Measurements from ENCODE around the gene IFFO2. TPM values are rescaled to one million over a fixed set of nuclear protein-coding genes. Genes with fewer than 3 reads are reported as not detected.

Gene IFFO2
- total RNA-seq, 1 donor from 2014 or later, result 39.6 TPM

DNA sequence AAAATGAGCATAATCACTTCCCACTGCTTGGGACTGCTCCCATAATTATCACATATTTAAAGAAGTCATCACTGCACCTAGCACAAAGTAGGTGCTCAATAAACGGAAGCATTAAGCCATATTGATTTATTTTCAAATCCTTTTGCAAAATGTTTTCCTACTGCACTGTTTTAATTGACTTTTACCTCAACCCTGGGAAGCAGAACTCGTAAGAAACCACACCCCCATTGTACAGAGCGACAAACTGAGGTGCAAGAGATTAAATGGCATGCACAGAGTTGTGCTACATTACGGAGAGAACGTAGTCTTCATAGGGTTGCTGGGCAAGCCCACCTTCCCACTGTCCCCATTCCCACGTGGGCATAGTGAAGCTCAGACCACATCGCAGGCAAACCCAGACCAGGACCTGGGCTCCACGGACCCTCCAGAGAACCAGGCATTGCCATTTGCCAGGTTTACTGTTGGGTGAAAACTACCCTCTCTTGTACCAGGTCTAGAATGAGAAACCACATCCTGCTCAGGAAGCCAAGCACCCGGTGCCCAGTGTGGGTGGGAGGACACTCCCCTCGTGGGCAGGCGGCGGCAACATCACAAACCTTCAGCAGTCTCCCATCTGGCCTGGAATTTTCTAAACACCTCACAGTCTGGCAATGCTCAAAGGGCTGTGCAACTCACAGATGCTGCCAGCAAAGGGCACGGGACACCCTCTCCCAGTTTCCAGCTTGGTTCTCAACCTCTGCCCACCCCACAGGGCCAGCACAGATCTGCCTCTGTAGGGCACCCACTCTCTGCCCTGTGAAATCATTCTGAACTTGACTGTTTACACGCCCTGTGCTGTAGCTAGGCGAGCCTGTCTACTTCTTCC is 8.2 kb downstream of the IFFO2 start:
- peak; percentile 76 for DNase-seq (ENCODE audit: low read depth)
- Histone ChIP-seq H3K79me2 (ENCODE audit: insufficient read depth, low read length) (peaks cover 99% of the 10 kb centered on the region), H3K4me1 (ENCODE audit: insufficient read depth, low read length) (peaks cover 79% of the 10 kb centered on the region), H3K27ac (ENCODE audit: low read depth, low read length) (peak overlapping the region; percentile 86), H3K9ac (ENCODE audit: low read length) (peak overlapping the region; percentile 77), H3K27me3 (ENCODE audit: insufficient read depth, low read length) (no peaks in the 10 kb centered on the region), H3K9me3 (ENCODE audit: insufficient read depth, low read depth, low read length) (no peaks in the 10 kb centered on the region), H4K20me1 (ENCODE audit: insufficient read depth, low read length) (peaks cover 69% of the 10 kb centered on the region), H2AFZ (ENCODE audit: low read depth, low read length) (no peak overlapping the region), H3K4me2 (ENCODE audit: low read length) (peak overlapping the region; percentile 93), H3K4me3 (ENCODE audit: insufficient read depth, low read depth, low read length) (no peak overlapping the region), H3K36me3 (ENCODE audit: insufficient read depth, low read length) (peaks cover 1% of the 10 kb centered on the region)
- no peaks in the 10 kb centered on the region for H3K9me3 Mint-ChIP-seq (ENCODE audit: unreplicated experiment)
- TF ChIP-seq EZH2 (IDR thresholded peaks at IDR 0.05; ENCODE audit: insufficient read depth, low read length), result no peak
- no peak for TF ChIP-seq CTCF (IDR thresholded peaks at IDR 0.05; ENCODE audit: insufficient read depth, low read depth, low read length)
- H3K4me1 Mint-ChIP-seq (ENCODE audit: low read depth, unreplicated experiment), result peaks cover 72% of the 10 kb centered on the region
- FAIRE-seq, result no peak
- peaks cover 4% of the 10 kb centered on the region for H3K36me3 Mint-ChIP-seq (ENCODE audit: low read depth, unreplicated experiment)
- no peaks in the 10 kb centered on the region for H3K27me3 Mint-ChIP-seq (ENCODE audit: low read depth, unreplicated experiment)
- H3K27ac Mint-ChIP-seq (ENCODE audit: unreplicated experiment), result peak overlapping the region; percentile 96
- peak overlapping the region; percentile 21 for H3K4me3 Mint-ChIP-seq (ENCODE audit: unreplicated experiment)

- Histone ChIP-seq H3K4me3 (ENCODE audit: insufficient read depth, low read depth, low read length) (no peak overlapping the region), H3K4me1 (ENCODE audit: insufficient read depth, low read length) (peaks cover 73% of the 10 kb centered on the region), H3K27me3 (ENCODE audit: insufficient read depth, low read length) (no peaks in the 10 kb centered on the region), H3K27ac (ENCODE audit: low read depth, low read length) (peak overlapping the region; percentile 86), H3K36me3 (ENCODE audit: insufficient read depth, low read length) (peaks cover 2% of the 10 kb centered on the region), H3K4me2 (ENCODE audit: low read length) (peak overlapping the region; percentile 93), H3K79me2 (ENCODE audit: insufficient read depth, low read length) (peaks cover 99% of the 10 kb centered on the region), H3K9ac (ENCODE audit: low read length) (peak overlapping the region; percentile 77), H3K9me3 (ENCODE audit: insufficient read depth, low read depth, low read length) (no peaks in the 10 kb centered on the region), H2AFZ (ENCODE audit: low read depth, low read length) (no peak overlapping the region), H4K20me1 (ENCODE audit: insufficient read depth, low read length) (peaks cover 64% of the 10 kb centered on the region)
- H3K27ac Mint-ChIP-seq (ENCODE audit: unreplicated experiment), result peak overlapping the region; percentile 77
- no peaks in the 10 kb centered on the region for H3K9me3 Mint-ChIP-seq (ENCODE audit: unreplicated experiment)
- H3K4me3 Mint-ChIP-seq (ENCODE audit: unreplicated experiment), result no peak overlapping the region
- DNase-seq (ENCODE audit: low read depth) (no peak), FAIRE-seq (no peak)
- peaks cover 4% of the 10 kb centered on the region for H3K36me3 Mint-ChIP-seq (ENCODE audit: low read depth, unreplicated experiment)
- H3K4me1 Mint-ChIP-seq (ENCODE audit: low read depth, unreplicated experiment), result peaks cover 71% of the 10 kb centered on the region
- no peak for TF ChIP-seq EZH2 (IDR thresholded peaks at IDR 0.05; ENCODE audit: insufficient read depth, low read length)
- no peak for TF ChIP-seq CTCF (IDR thresholded peaks at IDR 0.05; ENCODE audit: insufficient read depth, low read depth, low read length)
- no peaks in the 10 kb centered on the region for H3K27me3 Mint-ChIP-seq (ENCODE audit: low read depth, unreplicated experiment)
Observed at GRCh38 chr1:18947570-18947969, 8.9 kb downstream of the IFFO2 start.

Data from astrocyte (in vitro differentiated cells and primary cell).